HG03039 (cell line): Measurements from ENCODE around the gene PEA15.
A peak's percentile ranks its signal among the peaks of the same experiment; 100 is the strongest.

Source experiments
- ATAC-seq: cut with Tn5 transposase; IDR thresholded peaks from one replicate; pipeline ENCODE4 v1.9.1; 2021; ENCODE audit warnings: mild to moderate bottlenecking, moderate library complexity; ENCODE audit not compliant: unreplicated experiment

The PEA15 gene

GRCh38 chr1:160178731-160179130 is 26.5 kb upstream of the PEA15 start:
- ATAC-seq: no peak

GRCh38 chr1:160179336-160179735 is 25.8 kb upstream of the PEA15 start:
- no peak for ATAC-seq

GRCh38 chr1:160186246-160186645 is 18.9 kb upstream of the PEA15 start:
- no peak for ATAC-seq

- no peak for ATAC-seq
Observed at GRCh38 chr1:160186729-160187128, 18.5 kb upstream of the PEA15 start.

GRCh38 chr1:160187407-160187806 is 17.8 kb upstream of the PEA15 start:
- ATAC-seq: no peak

GRCh38 chr1:160188341-160188740 is 16.8 kb upstream of the PEA15 start:
- ATAC-seq: no peak

GRCh38 chr1:160189649-160190625 is 15.2 kb upstream of the PEA15 start, which contains the start of gene CASQ1:
Gene CASQ1, plus strand, starts transcription at chr1:160190575. Its CDS starts 177 bp downstream, at chr1:160190752.
- no peak for ATAC-seq

GRCh38 chr1:160191756-160192155 is 13.4 kb upstream of the PEA15 start:
- no peak for ATAC-seq

GRCh38 chr1:160192234-160192633 is 12.9 kb upstream of the PEA15 start:
- ATAC-seq: no peak

GRCh38 chr1:160193091-160193819 is 11.9 kb upstream of the PEA15 start:
- peak; percentile 54 for ATAC-seq

- no peak for ATAC-seq
Observed at GRCh38 chr1:160193832-160194736, 11.1 kb upstream of the PEA15 start.

- ATAC-seq: no peak
Observed at GRCh38 chr1:160194737-160195059, 10.5 kb upstream of the PEA15 start.

GRCh38 chr1:160196143-160196542 is 9.0 kb upstream of the PEA15 start:
- no peak for ATAC-seq

- no peak for ATAC-seq
Observed at GRCh38 chr1:160197231-160197630, 8.0 kb upstream of the PEA15 start.

GRCh38 chr1:160200786-160201185 is 4.4 kb upstream of the PEA15 start:
- ATAC-seq: no peak

- ATAC-seq: peak; percentile 50
Observed at GRCh38 chr1:160204526-160205241, 500 bp upstream of the PEA15 start.

GRCh38 chr1:160206036-160206389 is 829 bp downstream of the PEA15 start:
- ATAC-seq: no peak

GRCh38 chr1:160206421-160207117 is 1.4 kb downstream of the PEA15 start:
- no peak for ATAC-seq

GRCh38 chr1:160207118-160207650 is 2.0 kb downstream of the PEA15 start:
- no peak for ATAC-seq
